Activated naive CD8-positive, alpha-beta T cell (primary cell): ENCODE data around the gene SLC9B1.
A peak's percentile ranks its signal among the peaks of the same experiment; 100 is the strongest.
"Not testable (repeated sequence)": the region's sequence is repeated elsewhere in the genome, so short reads cannot be mapped to it uniquely, and the experiment has no call there.

Experiments
- H3K27ac Mint-ChIP-seq: one replicate; pipeline ENCODE4 v1.8.0; 2021; ENCODE audit warnings: mixed read lengths
- H3K27me3 Mint-ChIP-seq: one replicate; pipeline ENCODE4 v1.8.0; 2021; ENCODE audit warnings: mixed read lengths
- H3K36me3 Mint-ChIP-seq: one replicate; pipeline ENCODE4 v1.8.0; 2021; ENCODE audit warnings: mixed read lengths
- H3K4me1 Mint-ChIP-seq: one replicate; pipeline ENCODE4 v1.8.0; 2021; ENCODE audit warnings: low read depth, mixed read lengths
- H3K4me3 Mint-ChIP-seq: one replicate; pipeline ENCODE4 v1.8.0; 2021; ENCODE audit warnings: mild to moderate bottlenecking, mixed read lengths
- H3K9me3 Mint-ChIP-seq: one replicate; pipeline ENCODE4 v1.8.0; 2021; ENCODE audit warnings: low read depth, mixed read lengths

SLC9B1 gene

GRCh38 chr4:103026868-103027267, 7.4 kb upstream of the SLC9B1 start:
- H3K9me3 Mint-ChIP-seq: no peaks in the 10 kb centered on the region
- no peak overlapping the region for H3K4me3 Mint-ChIP-seq
- H3K27me3 Mint-ChIP-seq: no peaks in the 10 kb centered on the region
- H3K4me1 Mint-ChIP-seq: peaks cover 9% of the 10 kb centered on the region
- peaks cover 33% of the 10 kb centered on the region for H3K36me3 Mint-ChIP-seq
- no peak overlapping the region for H3K27ac Mint-ChIP-seq

- no peak overlapping the region for H3K4me3 Mint-ChIP-seq
- H3K27ac Mint-ChIP-seq: no peak overlapping the region
- H3K9me3 Mint-ChIP-seq: no peaks in the 10 kb centered on the region
- no peaks in the 10 kb centered on the region for H3K27me3 Mint-ChIP-seq
- peaks cover 13% of the 10 kb centered on the region for H3K4me1 Mint-ChIP-seq
- H3K36me3 Mint-ChIP-seq: peaks cover 26% of the 10 kb centered on the region
Measured at GRCh38 chr4:103024996-103025395, 5.5 kb upstream of the SLC9B1 start.

DNA sequence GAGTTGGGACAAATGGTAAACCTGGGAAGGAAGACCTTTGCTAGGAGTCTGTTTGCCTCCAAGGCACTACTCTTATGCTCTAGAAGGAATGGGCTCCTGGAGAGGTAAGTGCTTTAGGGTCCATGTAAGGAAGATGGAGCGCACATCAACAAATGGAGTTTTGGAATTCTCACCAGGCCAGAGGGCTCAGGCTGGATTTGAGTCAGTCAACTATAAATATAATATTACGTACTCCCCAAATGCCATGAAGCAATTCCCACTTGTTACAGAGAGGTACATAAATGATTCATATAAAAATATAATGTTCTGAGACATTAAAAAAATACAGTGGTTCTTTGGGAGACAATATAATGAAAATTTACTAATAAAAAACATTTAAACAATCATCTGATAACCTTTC, 1.6 kb upstream of the SLC9B1 start:
- Mint-ChIP-seq H3K4me1 (peaks cover 30% of the 10 kb centered on the region), H3K9me3 (no peaks in the 10 kb centered on the region), H3K36me3 (peaks cover 16% of the 10 kb centered on the region), H3K27me3 (no peaks in the 10 kb centered on the region), H3K4me3 (no peak overlapping the region), H3K27ac (no peak overlapping the region)

GRCh38 chr4:103018391-103019307, 856 bp downstream of the SLC9B1 start:
- no peak overlapping the region for H3K27ac Mint-ChIP-seq
- no peaks in the 10 kb centered on the region for H3K9me3 Mint-ChIP-seq
- peak overlapping the region; percentile 91 for H3K4me3 Mint-ChIP-seq
- peaks cover 5% of the 10 kb centered on the region for H3K36me3 Mint-ChIP-seq
- H3K4me1 Mint-ChIP-seq: peaks cover 23% of the 10 kb centered on the region
- H3K27me3 Mint-ChIP-seq: no peaks in the 10 kb centered on the region

DNA sequence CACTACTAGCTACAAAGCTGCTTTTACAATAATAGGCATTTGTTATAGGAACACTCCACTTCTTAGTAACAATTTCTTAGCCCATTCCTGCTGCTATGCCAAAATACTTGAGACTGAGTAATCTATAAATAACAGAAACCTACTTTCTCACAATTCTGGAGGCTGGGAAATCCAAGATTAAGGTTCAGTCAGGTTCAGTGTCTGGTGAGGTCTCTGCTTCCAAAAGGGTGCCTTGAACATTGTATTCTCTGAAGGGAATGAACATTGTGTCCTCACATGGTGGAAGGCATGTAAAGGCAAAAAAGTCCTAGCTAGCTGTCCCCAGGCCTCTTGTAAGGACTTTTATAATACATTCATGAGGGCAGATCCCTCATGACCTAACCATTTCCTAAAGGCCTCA, 7.0 kb downstream of the SLC9B1 start:
- no peaks in the 10 kb centered on the region for H3K9me3 Mint-ChIP-seq
- H3K4me3 Mint-ChIP-seq: no peak overlapping the region
- no peak overlapping the region for H3K27ac Mint-ChIP-seq
- H3K4me1 Mint-ChIP-seq: no peaks in the 10 kb centered on the region
- H3K36me3 Mint-ChIP-seq: no peaks in the 10 kb centered on the region
- no peaks in the 10 kb centered on the region for H3K27me3 Mint-ChIP-seq

- Mint-ChIP-seq H3K4me1 (no peaks in the 10 kb centered on the region), H3K36me3 (no peaks in the 10 kb centered on the region)
Measured at GRCh38 chr4:103012060-103012459, 7.4 kb downstream of the SLC9B1 start.

DNA sequence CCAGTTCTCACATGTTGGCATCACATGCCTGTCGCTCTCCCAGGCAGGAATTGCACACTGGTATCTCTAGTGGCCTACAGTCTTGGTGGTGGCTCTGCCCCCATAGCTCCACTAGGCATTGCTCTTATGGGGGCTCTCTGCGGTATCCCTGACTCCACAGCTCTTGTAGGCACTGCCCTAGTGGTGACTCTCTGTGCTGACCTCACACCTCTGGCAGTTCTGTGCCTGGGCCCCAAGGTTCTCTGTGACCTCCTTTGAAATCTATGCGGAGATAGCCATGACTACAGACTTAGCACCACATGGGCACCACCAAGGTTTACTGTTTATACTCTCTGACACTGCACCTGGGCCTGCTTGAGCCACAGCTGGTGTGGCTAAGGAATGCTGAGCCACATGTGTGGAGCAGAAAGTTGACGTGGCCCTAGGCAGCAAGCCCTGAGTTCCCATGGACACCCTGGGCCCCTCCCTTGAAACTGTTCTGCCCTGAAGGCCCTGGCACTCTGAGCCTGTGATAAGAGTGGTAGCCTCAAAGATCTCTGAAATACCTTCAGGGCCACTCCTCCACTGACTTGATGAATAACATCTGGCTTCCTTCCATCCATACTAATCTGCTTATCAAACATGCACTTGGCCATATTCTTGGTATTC, 8.0 kb downstream of the SLC9B1 start:
- Mint-ChIP-seq H3K27me3 (no peaks in the 10 kb centered on the region), H3K27ac (no peak overlapping the region), H3K36me3 (no peaks in the 10 kb centered on the region), H3K4me1 (no peaks in the 10 kb centered on the region), H3K4me3 (no peak overlapping the region), H3K9me3 (no peaks in the 10 kb centered on the region)

More at GRCh38 chr4:103012060-103012459, 7.4 kb downstream of the SLC9B1 start:
- Mint-ChIP-seq H3K4me3 (no peak overlapping the region), H3K27ac (no peak overlapping the region), H3K27me3 (no peaks in the 10 kb centered on the region), H3K9me3 (no peaks in the 10 kb centered on the region)

DNA sequence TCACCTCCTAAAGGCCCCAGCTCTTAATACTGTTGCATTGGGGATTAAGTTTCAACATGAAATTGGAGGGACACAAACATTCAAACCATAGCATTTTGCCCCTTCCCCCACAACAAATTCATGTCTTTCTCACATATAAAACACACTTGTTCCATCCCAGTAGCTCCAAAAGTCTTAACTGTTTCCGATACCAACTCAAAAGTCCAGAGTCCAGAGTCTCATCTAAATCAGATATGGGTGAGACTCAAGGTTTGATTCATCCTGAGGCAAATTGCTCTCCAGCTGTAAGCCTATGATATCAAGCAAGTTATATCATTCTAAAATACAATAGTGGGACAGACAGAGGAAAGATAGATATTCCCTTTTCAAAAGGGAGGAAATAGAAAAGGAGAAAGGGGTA, 8.7 kb downstream of the SLC9B1 start:
- H3K4me3 Mint-ChIP-seq: no peak overlapping the region
- H3K4me1 Mint-ChIP-seq: no peaks in the 10 kb centered on the region
- no peaks in the 10 kb centered on the region for H3K27me3 Mint-ChIP-seq
- H3K9me3 Mint-ChIP-seq: no peaks in the 10 kb centered on the region
- H3K27ac Mint-ChIP-seq: no peak overlapping the region
- no peaks in the 10 kb centered on the region for H3K36me3 Mint-ChIP-seq

DNA sequence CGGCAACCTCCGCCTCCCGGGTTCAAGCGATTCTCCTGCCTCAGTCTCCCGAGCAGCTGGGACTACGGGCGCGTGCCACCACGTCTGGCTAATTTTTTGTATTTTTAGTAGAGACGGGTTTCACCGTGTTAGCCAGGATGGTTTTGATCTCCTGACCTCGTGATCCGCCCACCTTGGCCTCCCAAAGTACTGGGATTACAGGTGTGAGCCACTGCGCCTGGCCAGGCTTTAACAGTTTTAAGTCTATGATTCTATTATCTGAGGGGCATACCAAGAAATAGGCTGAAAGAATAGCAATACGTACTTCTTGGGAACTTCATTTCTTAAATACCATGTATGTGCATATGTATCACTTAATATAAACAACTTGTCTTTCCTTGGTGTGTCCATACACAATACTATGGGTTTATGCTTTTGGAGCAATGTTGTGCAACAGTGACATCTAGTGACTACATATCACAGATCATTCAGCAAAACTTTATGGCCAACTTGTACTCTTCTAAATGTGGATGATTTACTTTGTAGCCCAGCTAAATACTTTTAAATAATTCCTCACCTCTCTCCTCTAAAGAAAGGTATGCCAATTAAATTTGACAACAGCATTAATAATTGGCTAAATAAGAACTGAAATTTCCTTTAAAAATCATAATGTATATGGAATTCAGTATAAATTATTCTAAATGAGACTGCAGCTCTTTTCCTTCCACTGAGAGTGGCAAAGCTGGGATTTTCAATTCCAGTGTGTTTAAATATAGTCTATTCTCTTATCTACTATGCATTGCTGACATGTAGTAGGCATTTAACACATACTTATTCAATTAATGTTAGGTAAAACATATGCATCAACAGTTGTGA, 10.4 kb downstream of the SLC9B1 start:
- H3K4me1 Mint-ChIP-seq: no peaks in the 10 kb centered on the region
- H3K4me3 Mint-ChIP-seq: no peak overlapping the region
- H3K36me3 Mint-ChIP-seq: peaks cover 4% of the 10 kb centered on the region
- no peaks in the 10 kb centered on the region for H3K27me3 Mint-ChIP-seq
- H3K9me3 Mint-ChIP-seq: no peaks in the 10 kb centered on the region
- H3K27ac Mint-ChIP-seq: no peak overlapping the region

- Mint-ChIP-seq H3K4me1 (no peaks in the 10 kb centered on the region), H3K9me3 (no peaks in the 10 kb centered on the region), H3K27me3 (no peaks in the 10 kb centered on the region), H3K36me3 (peaks cover 22% of the 10 kb centered on the region), H3K27ac (no peak overlapping the region), H3K4me3 (no peak overlapping the region)
Measured at GRCh38 chr4:103002551-103002950, 17.0 kb downstream of the SLC9B1 start.

DNA sequence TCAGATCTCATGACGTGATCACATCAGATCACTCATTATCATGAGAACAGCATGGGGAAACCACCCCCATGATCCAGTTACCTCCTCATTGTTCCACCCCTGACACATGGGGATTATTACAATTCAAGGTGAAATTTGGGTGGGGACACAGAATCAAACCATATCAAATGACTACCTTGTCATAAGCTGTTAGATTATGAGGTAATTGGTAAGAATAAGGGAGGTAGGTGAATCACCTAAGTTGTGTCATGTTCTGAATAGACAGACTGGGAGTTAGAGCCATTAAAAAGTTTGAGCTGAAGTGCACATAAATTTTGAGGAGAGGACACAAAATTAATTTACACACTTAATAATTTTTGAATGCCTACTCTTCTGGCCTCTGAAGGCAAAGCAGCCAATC, 24.7 kb downstream of the SLC9B1 start:
- peaks cover 23% of the 10 kb centered on the region for H3K36me3 Mint-ChIP-seq
- H3K27ac Mint-ChIP-seq: no peak overlapping the region
- H3K4me3 Mint-ChIP-seq: no peak overlapping the region
- no peaks in the 10 kb centered on the region for H3K9me3 Mint-ChIP-seq
- no peaks in the 10 kb centered on the region for H3K27me3 Mint-ChIP-seq
- H3K4me1 Mint-ChIP-seq: no peaks in the 10 kb centered on the region

GRCh38 chr4:102993985-102994384, 25.5 kb downstream of the SLC9B1 start:
- H3K36me3 Mint-ChIP-seq: peaks cover 20% of the 10 kb centered on the region
- not testable (repeated sequence) for H3K9me3 Mint-ChIP-seq, H3K4me3 Mint-ChIP-seq, H3K27ac Mint-ChIP-seq, H3K27me3 Mint-ChIP-seq, H3K4me1 Mint-ChIP-seq

DNA sequence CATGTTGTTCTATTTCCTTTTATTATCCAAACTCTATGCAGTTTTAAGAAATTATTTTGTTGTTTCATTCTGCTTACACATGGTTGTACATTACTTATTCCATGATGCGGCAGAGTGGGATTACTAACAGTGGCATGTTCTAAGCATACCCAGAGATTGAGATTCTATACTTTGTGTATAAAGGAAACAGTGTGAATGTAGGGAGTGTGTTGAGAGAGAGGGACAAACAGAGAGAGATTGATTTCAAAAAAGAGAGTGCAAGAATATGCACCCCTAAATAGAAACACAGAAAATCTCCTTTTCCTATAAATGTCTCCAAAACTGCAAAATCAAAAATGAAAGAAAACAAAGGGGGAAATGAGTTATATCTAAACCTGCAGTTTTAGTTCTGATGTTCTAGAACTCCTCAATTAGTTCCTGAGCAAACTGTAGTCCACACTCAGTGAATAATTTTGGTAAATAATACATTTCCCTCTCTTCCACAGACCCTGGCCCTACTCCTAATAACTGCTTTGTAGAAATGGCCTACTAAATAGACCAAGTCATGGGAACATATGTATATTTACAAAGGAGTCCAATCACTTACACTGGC, 31.0 kb downstream of the SLC9B1 start:
- Mint-ChIP-seq H3K36me3 (peaks cover 27% of the 10 kb centered on the region), H3K4me3 (no peak overlapping the region), H3K4me1 (peaks cover 10% of the 10 kb centered on the region), H3K27me3 (no peaks in the 10 kb centered on the region), H3K9me3 (no peaks in the 10 kb centered on the region), H3K27ac (peak overlapping the region; percentile 76)

- Mint-ChIP-seq H3K27me3 (no peaks in the 10 kb centered on the region), H3K4me3 (no peak overlapping the region), H3K27ac (no peak overlapping the region), H3K9me3 (no peaks in the 10 kb centered on the region), H3K36me3 (peaks cover 3% of the 10 kb centered on the region), H3K4me1 (no peaks in the 10 kb centered on the region)
Measured at GRCh38 chr4:102981005-102981404, 38.5 kb downstream of the SLC9B1 start.

GRCh38 chr4:102961813-102962212, 57.7 kb downstream of the SLC9B1 start:
- H3K4me1 Mint-ChIP-seq, H3K4me3 Mint-ChIP-seq, H3K27ac Mint-ChIP-seq, H3K9me3 Mint-ChIP-seq, H3K27me3 Mint-ChIP-seq: not testable (repeated sequence)
- H3K36me3 Mint-ChIP-seq: peaks cover 21% of the 10 kb centered on the region
